RWPE1 (cell line): ENCODE measurements around the gene TERF2IP.

Experiments
- CTCF ChIA-PET: fragments of 350-600 bp; sonication (Branson Sonifier 250); formaldehyde crosslinking; extraction: SDS; loops from one replicate; lab custom pipeline; 2021; lab: Yijun Ruan, JAX
- POLR2A ChIA-PET: fragments of 400-600 bp; formaldehyde crosslinking; extraction: SDS; loops from one replicate; lab custom pipeline; 2020; ENCODE audit warnings: antibody characterized with exemption; ENCODE audit not compliant: low non-redundant PET; lab: Yijun Ruan, JAX
- DNase-seq: peaks from one replicate; pipeline ENCODE4 v3.0.0; 2012; ENCODE audit warnings: low spot score
- H3K27ac ChIP-seq: fragments of 450-650 bp; 2 replicates; pipeline ENCODE4 v1.5.1; 2017
- TF ChIP-seq, protein P1 (sequence below): fragments of 450-650 bp; conservative IDR thresholded peaks from 2 replicates; pipeline ENCODE4 v1.5.1; 2017; ENCODE audit warnings: low read depth, mild to moderate bottlenecking

The TERF2IP gene

DNA sequence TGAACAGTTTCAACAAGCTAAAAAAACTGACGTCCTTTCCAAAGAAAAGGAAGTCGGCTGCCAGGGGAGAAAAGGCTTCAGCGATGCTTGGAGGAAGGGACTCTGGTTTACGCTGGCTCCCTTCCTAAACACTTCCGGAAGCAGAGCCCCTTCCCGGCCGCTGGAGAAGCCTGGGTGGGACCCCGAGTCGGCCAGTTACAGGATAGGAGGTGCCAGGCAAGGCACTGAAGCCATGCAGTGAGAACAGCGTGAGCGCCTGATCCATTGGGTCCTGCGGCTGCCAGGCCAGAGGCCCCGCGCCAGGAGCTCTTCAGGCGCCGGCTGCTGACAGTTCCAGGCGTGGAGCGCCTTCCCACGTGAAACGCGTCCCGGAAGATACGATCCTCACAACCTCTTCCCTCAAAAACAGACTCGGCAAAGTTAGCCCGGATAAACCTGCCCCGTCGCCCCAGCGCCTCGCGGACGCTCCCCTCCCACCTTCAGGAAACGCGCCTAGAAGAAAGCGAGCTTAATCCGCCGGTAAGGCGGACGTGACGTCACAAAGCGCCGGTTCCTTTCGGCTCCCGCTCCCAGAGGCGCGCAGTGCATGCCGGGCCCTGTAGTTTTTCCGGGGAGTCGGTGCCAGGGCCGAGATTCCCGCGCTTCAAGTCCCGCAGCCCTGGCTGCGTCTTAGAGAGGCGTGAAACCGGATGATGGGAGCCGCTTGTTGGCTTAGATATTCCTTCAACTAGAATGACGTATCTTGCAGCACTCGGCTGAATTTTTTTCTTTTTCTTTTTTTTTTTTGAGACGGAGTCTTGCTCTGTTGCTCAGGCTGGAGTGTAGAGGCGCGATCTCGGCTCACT is 24.6 kb upstream of the TERF2IP start, which contains the start of gene ADAT1:
ADAT1 (minus strand) TSS at position 521 of the 845 bp plus-strand sequence. CDS start 2,482 bp downstream, outside the sequence.
- CTCF ChIA-PET = interaction anchor here (0.6 to 1.2 kb wide), 3 partner anchors 106 to 908 kb away, joined by 3 to 4 read pairs (median 4); no protein-coding TSS in a partner anchor
- POLR2A ChIA-PET = interaction anchor here (0.5 to 1.7 kb wide), 3 partner anchors 24 to 618 kb away, joined by 3 to 5 read pairs (median 4); partner anchors contain the start of genes KARS1 and TERF2IP
- DNase-seq = peak; percentile 95
- TF ChIP-seq, protein P1, sequence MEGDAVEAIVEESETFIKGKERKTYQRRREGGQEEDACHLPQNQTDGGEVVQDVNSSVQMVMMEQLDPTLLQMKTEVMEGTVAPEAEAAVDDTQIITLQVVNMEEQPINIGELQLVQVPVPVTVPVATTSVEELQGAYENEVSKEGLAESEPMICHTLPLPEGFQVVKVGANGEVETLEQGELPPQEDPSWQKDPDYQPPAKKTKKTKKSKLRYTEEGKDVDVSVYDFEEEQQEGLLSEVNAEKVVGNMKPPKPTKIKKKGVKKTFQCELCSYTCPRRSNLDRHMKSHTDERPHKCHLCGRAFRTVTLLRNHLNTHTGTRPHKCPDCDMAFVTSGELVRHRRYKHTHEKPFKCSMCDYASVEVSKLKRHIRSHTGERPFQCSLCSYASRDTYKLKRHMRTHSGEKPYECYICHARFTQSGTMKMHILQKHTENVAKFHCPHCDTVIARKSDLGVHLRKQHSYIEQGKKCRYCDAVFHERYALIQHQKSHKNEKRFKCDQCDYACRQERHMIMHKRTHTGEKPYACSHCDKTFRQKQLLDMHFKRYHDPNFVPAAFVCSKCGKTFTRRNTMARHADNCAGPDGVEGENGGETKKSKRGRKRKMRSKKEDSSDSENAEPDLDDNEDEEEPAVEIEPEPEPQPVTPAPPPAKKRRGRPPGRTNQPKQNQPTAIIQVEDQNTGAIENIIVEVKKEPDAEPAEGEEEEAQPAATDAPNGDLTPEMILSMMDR = no peak
- peak within 1 kb of the TSS; percentile 85 for H3K27ac ChIP-seq

DNA sequence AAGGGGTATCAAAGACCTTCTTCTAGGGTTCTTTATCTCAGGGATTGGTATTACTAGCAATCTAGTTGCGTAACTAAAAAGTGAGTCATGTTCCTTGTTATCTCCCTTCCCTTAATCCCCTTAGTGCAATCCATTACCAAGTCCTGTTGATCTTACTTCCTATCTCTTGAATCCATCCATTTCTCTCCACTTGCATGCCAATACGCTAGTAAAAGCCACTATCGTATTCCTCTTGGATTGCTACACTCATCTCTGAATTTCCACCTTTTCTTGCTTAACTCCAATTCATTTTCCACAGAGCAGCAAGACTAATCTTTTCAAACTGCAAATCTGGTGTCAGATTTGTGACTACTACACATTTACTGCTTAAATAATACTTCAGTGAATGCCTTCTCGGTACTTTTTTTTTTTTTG is 22.6 kb upstream of the TERF2IP start:
- ChIA-PET POLR2A (no interaction called here), CTCF (no interaction called here)
- peak overlapping the region; percentile 52 for H3K27ac ChIP-seq
- TF ChIP-seq, protein P1 = no peak
- DNase-seq = peak; percentile 45

- TF ChIP-seq, protein P1 = no peak
- CTCF ChIA-PET = interaction anchor here (0.5 kb wide), 1 partner anchor 730 kb away, joined by 3 read pairs; no protein-coding TSS in a partner anchor
- no peak overlapping the region for H3K27ac ChIP-seq
- no peak for DNase-seq
- POLR2A ChIA-PET = no interaction called here
Observed at GRCh38 chr16:75626806-75627205, 20.8 kb upstream of the TERF2IP start.

DNA sequence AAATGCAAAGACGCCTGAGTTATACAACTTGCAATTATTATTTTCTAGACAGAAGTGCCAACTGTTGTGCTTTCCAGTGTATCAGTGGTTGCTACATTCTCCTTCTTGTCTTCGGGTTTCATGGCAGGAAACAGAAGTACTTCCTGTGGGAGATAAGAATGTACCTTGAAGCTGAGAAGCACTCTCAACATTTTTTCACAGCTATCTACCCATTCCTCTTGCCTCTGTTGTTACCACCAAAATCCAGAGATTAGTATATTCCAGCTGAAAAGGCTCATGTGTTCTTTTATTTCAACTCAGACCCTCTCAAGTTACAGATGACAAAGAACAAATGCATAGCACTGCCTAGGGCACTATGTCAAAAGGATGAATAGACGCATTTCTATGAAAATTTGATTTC is 19.7 kb upstream of the TERF2IP start:
- no peak for DNase-seq
- TF ChIP-seq, protein P1 = no peak
- POLR2A ChIA-PET = no interaction called here
- H3K27ac ChIP-seq = no peak overlapping the region
- CTCF ChIA-PET = no interaction called here

DNA sequence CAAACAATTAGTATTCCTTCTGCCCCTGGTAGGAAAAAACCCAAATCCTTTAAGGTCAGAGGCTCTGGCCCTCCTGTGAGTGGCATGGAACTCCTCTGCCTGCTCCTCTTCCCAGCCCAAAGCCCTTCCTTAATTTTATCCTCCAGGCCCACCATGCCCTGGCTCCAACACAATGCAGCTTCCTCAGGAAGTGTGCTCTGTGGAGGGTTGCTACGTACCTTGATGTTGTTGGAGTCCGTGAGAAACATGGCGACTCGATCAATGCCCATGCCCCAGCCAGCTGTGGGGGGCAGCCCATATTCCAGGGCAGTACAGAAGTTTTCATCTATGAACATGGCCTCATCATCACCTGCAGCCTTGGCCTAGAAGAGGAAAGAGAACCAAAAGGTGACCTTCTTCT is 19.2 kb upstream of the TERF2IP start:
- no peak for DNase-seq
- TF ChIP-seq, protein P1 = no peak
- POLR2A ChIA-PET = no interaction called here
- CTCF ChIA-PET = no interaction called here
- no peak overlapping the region for H3K27ac ChIP-seq

GRCh38 chr16:75629132-75629531 is 18.4 kb upstream of the TERF2IP start:
- ChIA-PET POLR2A (no interaction called here), CTCF (no interaction called here)
- no peak for DNase-seq
- no peak overlapping the region for H3K27ac ChIP-seq
- TF ChIP-seq, protein P1 = no peak
